GM18909 (cell line): ENCODE results near the gene EFNB3.

ENCODE experiments used
- ATAC-seq: cut with Tn5 transposase; IDR thresholded peaks from one replicate; pipeline ENCODE4 v1.9.1; 2021; ENCODE audit warnings: mild to moderate bottlenecking; ENCODE audit not compliant: unreplicated experiment, poor library complexity

The EFNB3 gene

DNA sequence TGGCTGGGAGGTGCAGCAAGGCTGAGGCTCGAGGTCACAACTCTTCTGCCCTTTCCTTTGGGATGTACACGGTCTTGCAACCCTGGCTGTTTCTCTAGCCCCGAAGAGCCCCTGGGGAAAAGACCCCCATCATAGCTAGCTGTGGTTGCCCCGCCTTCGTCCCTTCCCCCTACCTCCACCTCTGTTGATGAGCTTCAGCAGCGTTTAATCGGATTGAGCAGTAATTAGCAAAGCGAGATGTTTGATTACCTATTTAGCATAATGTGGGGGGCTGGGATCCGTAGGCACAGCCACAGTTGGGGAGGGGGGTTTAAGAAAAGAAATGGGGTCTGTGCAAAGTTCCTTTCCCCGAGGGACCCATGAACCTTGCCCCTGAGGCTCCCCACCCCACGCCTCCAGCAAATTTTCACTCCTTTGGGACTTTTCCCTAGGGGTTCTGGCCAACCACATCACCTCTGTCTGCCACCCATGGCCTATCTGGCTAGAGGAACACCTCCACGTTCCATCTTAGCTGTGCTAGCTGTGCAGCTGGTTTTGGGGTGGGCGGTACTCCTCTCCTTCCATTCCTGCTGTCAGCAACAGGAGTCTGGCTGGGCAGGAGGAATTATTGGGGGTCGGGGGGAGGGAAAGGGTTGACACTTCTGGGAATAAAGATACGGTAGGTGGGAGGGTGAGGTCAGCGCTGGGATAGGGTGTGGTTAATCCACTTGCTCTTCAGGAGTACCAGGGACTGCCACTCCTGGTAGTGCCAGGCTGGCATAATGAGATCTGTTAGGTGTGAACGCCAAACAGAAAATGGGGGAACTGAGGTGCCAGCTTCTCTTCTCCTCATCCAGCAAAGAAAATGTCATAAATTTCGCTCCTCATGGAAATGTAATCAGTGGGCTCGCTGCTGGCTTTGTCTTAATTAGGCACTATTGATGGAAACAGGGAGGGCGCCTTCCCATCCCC, 11.2 kb downstream of the EFNB3 start:
- no peak for ATAC-seq

- ATAC-seq: no peak
Measured at GRCh38 chr17:7716901-7717755, 12.1 kb downstream of the EFNB3 start, which contains the start of gene DNAH2. Gene DNAH2 (plus strand): TSS chr17:7717744. CDS start chr17:7719735, 1,991 bp downstream.

- ATAC-seq: no peak
Measured at GRCh38 chr17:7717756-7718350, 12.9 kb downstream of the EFNB3 start.

DNA sequence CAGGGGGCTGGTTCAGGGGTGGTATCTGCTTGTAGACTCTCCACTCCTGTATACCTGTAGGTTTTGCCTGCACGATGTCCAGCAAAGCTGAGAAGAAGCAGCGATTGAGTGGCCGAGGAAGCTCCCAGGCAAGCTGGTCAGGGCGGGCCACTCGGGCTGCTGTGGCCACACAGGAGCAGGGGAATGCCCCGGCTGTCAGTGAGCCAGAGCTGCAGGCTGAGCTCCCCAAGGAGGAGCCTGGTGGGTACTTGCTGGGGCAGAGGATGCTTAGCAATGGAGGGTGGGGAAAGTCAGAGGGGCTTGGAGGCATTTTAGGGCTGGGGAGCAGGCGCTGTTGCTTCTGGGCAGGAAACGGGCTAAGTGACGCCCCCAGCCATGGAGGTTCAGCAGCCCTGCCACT, 14.7 kb downstream of the EFNB3 start:
- ATAC-seq: no peak

DNA sequence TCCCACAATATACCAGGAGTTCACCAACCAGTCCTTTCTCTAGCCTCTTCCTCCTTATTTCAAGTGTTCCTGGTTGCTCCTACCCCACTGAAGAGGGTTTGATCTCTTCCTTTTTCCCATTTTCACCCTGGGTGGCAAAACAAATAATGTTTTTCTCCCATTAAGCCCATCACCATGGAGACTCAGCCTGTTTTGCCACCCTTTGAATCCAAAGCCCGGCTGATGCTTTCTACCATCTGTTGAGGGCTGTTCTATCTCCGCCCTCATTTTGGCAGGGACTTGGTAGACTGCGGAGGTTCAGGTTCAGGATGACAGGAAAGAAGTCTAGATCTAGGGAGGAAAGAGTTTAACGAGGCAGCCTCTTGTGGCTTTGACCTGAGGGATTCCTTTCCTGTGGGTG, 15.1 kb downstream of the EFNB3 start:
- ATAC-seq: no peak

DNA sequence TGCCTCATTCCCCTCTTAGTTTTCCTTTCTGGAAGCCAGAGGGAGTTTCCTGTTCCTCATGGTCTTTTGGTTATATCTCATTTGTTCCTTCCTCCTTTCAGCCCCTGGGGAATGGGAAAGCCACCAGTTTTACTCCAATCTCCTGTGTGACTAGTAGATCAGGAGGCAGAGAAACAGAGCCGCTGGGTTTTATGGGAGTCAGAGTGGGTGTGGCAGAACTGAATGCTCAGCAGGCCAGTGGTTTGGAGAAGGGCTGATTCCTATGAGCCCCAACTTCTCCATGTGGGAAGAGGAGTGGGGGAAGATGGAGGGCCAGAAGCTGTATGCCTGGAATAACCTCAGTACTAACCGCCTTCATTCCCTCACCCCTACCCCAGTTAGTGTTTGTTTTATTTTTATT, 16.6 kb downstream of the EFNB3 start:
- ATAC-seq: no peak

- no peak for ATAC-seq
Measured at GRCh38 chr17:7727886-7728285, 22.9 kb downstream of the EFNB3 start.

DNA sequence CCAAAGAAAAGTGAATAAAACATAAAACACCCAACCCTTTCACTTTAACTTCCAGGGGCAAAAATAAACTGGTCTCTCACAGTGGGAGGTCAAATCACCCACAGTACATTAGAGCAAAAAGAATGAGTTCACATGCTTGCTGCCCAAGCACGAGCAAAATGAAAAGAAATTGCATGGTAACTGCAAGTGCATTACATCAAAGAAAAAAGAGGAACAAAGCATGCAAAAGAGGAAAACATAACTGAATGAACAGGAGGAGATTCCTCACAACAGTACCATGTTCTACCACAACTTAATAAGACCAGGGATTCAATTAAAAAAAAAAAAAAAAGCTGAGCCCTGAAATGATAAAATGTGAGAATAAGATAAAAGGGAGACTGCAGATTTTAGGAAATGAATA, 24.8 kb downstream of the EFNB3 start:
- ATAC-seq: no peak

DNA sequence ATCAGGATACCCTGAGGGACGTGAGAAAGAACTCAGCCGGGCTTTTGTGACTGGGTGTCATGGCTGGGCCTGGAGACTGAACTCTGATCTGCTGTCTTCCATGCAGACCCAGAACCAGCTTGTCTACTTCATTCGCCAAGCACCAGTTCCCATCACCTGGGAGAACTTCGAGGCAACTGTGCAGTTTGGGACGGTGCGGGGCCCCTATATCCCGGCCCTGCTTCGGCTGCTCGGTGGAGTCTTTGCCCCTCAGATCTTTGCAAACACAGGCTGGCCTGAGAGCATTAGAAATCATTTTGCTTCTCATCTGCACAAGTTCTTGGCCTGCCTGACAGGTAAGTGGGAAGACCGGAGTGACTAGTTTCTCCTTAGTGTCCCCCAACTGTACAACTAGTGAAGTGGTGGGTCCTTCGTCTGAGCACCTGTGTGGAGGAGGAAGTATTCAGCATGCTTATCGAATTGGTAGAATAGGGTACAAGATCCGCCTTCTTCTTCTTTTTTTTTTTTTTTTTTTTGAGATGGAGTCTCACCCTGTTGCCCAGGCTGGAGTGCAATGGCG, 28.1 kb downstream of the EFNB3 start:
- no peak for ATAC-seq

DNA sequence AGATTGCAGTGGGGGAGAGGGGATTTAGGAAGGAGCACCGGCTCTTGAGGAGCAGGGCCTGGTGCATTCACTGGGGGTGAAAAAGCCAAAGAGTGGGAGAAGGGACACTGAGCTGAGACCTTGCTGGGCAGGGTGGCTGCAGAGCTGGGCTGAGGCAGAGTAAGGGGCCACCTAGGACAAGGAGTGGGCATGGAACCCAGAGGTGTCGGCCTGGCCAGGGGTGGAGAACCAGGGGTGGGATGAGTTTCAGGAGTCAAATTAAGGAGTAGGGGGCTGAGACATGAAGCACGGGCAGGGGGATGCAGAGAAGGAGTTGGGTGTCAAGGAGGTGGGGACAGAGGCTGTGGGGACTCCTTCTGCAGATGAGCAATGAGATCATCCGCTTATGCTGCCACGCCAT, 32.6 kb downstream of the EFNB3 start:
- ATAC-seq: no peak

DNA sequence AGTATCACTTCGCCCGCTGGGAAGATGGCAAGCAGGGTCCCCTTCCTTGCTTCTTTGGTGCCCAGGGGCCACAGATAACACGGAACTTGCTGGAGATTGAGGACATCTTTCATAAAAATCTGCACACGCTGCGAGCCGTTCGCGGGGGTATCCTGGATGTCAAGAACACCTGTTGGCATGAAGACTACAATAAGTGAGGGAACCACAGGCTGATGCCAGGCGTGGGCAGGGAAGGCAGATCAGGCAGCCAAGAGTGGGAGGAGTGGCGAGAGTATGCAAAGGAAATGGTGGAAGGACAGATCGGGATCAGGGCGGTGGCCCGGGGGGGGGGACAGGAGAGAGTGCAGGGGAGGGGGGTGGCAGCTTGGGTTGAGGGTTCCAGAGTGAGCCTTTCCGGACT, 34.7 kb downstream of the EFNB3 start:
- ATAC-seq: no peak

GRCh38 chr17:7740481-7741001, 35.5 kb downstream of the EFNB3 start:
- no peak for ATAC-seq

GRCh38 chr17:7742729-7743128, 37.7 kb downstream of the EFNB3 start:
- no peak for ATAC-seq

- ATAC-seq: no peak
Measured at GRCh38 chr17:7744416-7744815, 39.4 kb downstream of the EFNB3 start.

- no peak for ATAC-seq
Measured at GRCh38 chr17:7745748-7746470, 40.9 kb downstream of the EFNB3 start.

DNA sequence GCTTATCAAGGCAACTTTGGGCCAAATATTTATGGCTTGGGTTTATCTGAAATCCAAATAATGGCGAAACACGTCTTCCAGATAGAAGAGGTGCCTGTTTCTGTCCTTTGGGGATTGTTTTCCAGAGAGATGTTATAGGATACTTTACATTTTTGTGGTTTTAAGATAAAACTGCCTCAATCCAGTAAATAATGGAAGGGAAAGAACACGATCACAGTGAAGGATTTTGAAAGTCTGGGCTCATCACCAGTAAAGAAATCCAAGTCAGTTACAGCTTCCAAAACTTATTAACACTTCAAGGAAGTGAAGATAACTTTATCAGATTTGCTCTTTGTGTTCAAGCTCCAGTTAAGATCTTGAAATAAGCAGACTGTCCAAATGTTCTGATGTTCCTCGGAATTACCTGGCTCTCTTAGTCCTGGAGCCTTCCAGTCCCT, 42.7 kb downstream of the EFNB3 start:
- ATAC-seq: no peak

DNA sequence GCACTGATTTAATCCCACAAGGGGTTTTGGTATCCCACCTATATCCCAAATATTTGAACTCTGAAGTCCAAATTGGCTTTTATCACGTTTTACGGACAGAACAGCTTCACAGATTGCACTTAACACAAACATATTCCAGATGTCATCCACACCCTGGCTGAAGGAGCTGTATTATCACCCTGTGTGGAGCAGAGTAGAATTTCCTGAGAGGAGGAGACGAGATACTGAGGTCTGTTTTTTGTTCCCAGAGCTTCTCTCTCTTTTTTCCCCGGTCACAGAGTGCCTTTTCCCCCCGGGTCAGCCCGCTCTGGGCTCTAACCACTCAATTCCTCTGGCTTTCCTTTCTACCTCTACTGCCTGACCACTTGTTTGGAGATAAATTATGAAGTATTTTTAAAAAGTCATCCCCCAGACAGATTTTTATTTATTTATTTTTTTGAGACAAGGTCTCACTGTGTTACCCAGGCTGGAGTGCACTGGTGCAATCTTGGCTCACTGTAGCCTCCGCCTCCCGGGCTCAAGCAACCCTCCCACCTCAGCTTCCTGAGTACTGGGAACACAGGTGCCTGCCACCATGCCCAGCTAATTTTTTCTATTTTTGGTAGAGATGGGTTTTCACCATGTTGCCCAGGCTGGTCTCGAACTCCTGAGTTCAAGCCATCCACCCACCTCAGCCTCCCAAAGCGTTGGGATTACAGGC, 43.2 kb downstream of the EFNB3 start:
- ATAC-seq: no peak

DNA sequence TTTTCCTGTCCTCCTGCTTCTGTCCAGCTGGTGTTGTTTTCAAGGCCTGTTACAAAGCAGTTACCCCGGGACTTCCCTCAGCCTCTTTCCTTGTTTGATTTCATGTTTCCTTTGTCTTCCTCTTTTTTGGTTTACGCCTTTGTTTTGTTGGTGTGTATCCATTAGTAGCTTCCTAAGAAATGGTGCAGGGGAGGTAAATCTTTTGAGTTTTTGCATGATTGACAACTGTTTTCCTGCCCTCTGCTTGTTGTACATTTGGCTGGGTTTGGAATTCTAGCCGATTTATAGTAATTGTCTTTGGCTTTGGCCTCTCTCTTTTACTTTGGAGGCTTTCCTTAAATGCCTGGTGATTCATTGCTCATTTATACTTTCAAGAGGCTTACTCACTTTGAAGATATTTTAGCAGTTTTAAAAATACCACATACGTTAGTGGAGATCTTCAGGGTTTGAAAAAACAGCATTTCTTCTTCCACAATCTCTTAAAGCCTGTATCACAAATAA, 45.4 kb downstream of the EFNB3 start:
- no peak for ATAC-seq

GRCh38 chr17:7754656-7755055, 49.7 kb downstream of the EFNB3 start:
- no peak for ATAC-seq
